HepG2 (cell line): ENCODE measurements around the gene RIN3. TPM values are rescaled to one million over a fixed set of nuclear protein-coding genes. Genes with fewer than 3 reads are reported as not detected.

Source experiments
- ATAC-seq: fragments of 200-7000 bp; cut with Tn5 transposase; 3 replicates; pipeline ENCODE4 v1.9.1; 2020; ENCODE audit warnings: mild to moderate bottlenecking, moderate library complexity
- BruUV-seq: library from RNA; stranded (reverse); fragments of 400-500 nt; replicated peaks from 2 replicates; lab custom pipeline; 2021; lab: Mats Ljungman, UMichigan
- CTCF ChIA-PET: fragments of 300-600 bp; formaldehyde crosslinking; extraction: SDS; loops from one replicate; lab custom pipeline; 2021; ENCODE audit warnings: low total read pairs, inconsistent platforms, low intra/inter-chr PET ratio; lab: Yijun Ruan, JAX
- POLR2A ChIA-PET: fragments of 350-600 bp; sonication (Branson Sonifier 250); formaldehyde crosslinking; loops from one replicate; lab custom pipeline; 2020; ENCODE audit warnings: antibody characterized with exemption, inconsistent platforms; lab: Yijun Ruan, JAX
- DNase-seq: peaks from one replicate; pipeline ENCODE4 v3.0.0-alpha.2; 2015; ENCODE audit warnings: low spot score
- FAIRE-seq: peaks from 3 replicates; lab custom pipeline; 2011; peaks lifted over from hg19 to GRCh38; lab: Jason Lieb, UNC
- H2AFZ ChIP-seq: one replicate; pipeline ENCODE4 v1.6.1; 2011; ENCODE audit warnings: low read length, inconsistent platforms
- H3K27ac ChIP-seq: fragments of 300-600 bp; 3 replicates; pipeline ENCODE4 v1.8.0; 2011; ENCODE audit warnings: mixed run types, mild to moderate bottlenecking, mixed read lengths, low read length, inconsistent platforms; ENCODE audit not compliant: insufficient read depth; ENCODE audit errors: extremely low read length
- H3K27me3 ChIP-seq, 2 experiments: fragments of 200-600 bp in 1 of 2; 2 replicates in 1 of 2; 3 replicates in 1 of 2; pipeline versions ENCODE4 v1.6.0 to v1.8.0; 2011; ENCODE audit warnings: low read length in 2 of 2, mild to moderate bottlenecking in 2 of 2, moderate library complexity in 2 of 2, inconsistent platforms in 1 of 2; ENCODE audit not compliant: insufficient read depth in 2 of 2, control insufficient read depth in 1 of 2
- H3K36me3 ChIP-seq, 2 experiments: fragments of 200-600 bp in 1 of 2; replicated peaks in 1 of 2; 2 replicates in 1 of 2; 3 replicates in 1 of 2; pipeline versions ENCODE4 v1.5.1 to v1.8.0; 2011; ENCODE audit warnings: low read length in 2 of 2, inconsistent platforms in 1 of 2; ENCODE audit not compliant: insufficient read depth in 2 of 2, control insufficient read depth in 1 of 2
- H3K4me1 ChIP-seq: 2 replicates; pipeline ENCODE4 v1.5.1; 2012; ENCODE audit warnings: low read length, inconsistent platforms; ENCODE audit not compliant: insufficient read depth
- H3K4me2 ChIP-seq: 2 replicates; pipeline ENCODE4 v1.6.0; 2011; ENCODE audit warnings: low read depth, low read length, inconsistent platforms
- H3K4me3 ChIP-seq, 3 experiments: fragments of 200-600 bp in 1 of 3; sonication (generic), shearing (Covaris generic) in 1 of 3; replicated peaks in 1 of 3; 2 replicates each; pipeline ENCODE4 v1.5.1; 2011 to 2016; ENCODE audit warnings: low read length in 3 of 3, inconsistent platforms in 2 of 3, low read depth in 2 of 3, mild to moderate bottlenecking in 2 of 3, control low read depth in 1 of 3, mixed read lengths in 1 of 3; ENCODE audit not compliant: insufficient read depth in 1 of 3
- H3K79me2 ChIP-seq: one replicate; pipeline ENCODE4 v1.6.1; 2011; ENCODE audit warnings: low read length, inconsistent platforms; ENCODE audit not compliant: insufficient read depth
- H3K9ac ChIP-seq: 2 replicates; pipeline ENCODE4 v1.6.0; 2011; ENCODE audit warnings: mild to moderate bottlenecking, low read depth, low read length, inconsistent platforms; ENCODE audit not compliant: insufficient read depth
- H3K9me3 ChIP-seq: 2 replicates; pipeline ENCODE4 v1.5.1; 2012; ENCODE audit warnings: mild to moderate bottlenecking, low read length
- H4K20me1 ChIP-seq: 2 replicates; pipeline ENCODE4 v1.6.0; 2011; ENCODE audit warnings: inconsistent platforms, mild to moderate bottlenecking, low read length, moderate library complexity; ENCODE audit not compliant: insufficient read depth
- HINFP ChIP-seq: sonication (generic); formaldehyde crosslinking; IDR thresholded peaks from 2 replicates; pipeline ENCODE4 v1.4.0; 2020; ENCODE audit warnings: low read depth, mild to moderate bottlenecking, missing genetic modification reagents
- KDM2A ChIP-seq: sonication (generic); formaldehyde crosslinking; IDR thresholded peaks from 2 replicates; pipeline ENCODE4 v1.4.0; 2020; ENCODE audit warnings: low read depth, missing genetic modification reagents, borderline replicate concordance
- NBN ChIP-seq: fragments of 450-650 bp; conservative IDR thresholded peaks from 2 replicates; pipeline ENCODE4 v1.6.1; 2017
- NR2F2 ChIP-seq: IDR thresholded peaks from 2 replicates; pipeline ENCODE4 v1.6.1; 2012; ENCODE audit warnings: low read depth, inconsistent platforms, borderline replicate concordance
- NR3C1 ChIP-seq: sonication (generic); formaldehyde crosslinking; IDR thresholded peaks from 2 replicates; pipeline ENCODE4 v1.4.0; 2020; ENCODE audit warnings: missing genetic modification reagents
- RXRA ChIP-seq: sonication (generic); formaldehyde crosslinking; IDR thresholded peaks from 2 replicates; pipeline ENCODE4 v1.5.1; 2020; ENCODE audit warnings: missing genetic modification reagents
- TFE3 ChIP-seq: IDR thresholded peaks from 2 replicates; pipeline ENCODE4 v1.6.1; 2016
- TP53 ChIP-seq: sonication (generic); formaldehyde crosslinking; conservative IDR thresholded peaks from 2 replicates; pipeline ENCODE4 v1.4.0; 2020; ENCODE audit warnings: missing genetic modification reagents
- WIZ ChIP-seq: sonication (generic); formaldehyde crosslinking; IDR thresholded peaks from 2 replicates; pipeline ENCODE4 v1.5.1; 2020; ENCODE audit warnings: mild to moderate bottlenecking, missing genetic modification reagents
- YEATS2 ChIP-seq: sonication (generic); formaldehyde crosslinking; IDR thresholded peaks from 2 replicates; pipeline ENCODE4 v1.4.0; 2020; ENCODE audit warnings: missing genetic modification reagents, borderline replicate concordance
- ZBTB21 ChIP-seq: sonication (generic); formaldehyde crosslinking; IDR thresholded peaks from 2 replicates; pipeline ENCODE4 v1.4.0; 2020; ENCODE audit warnings: missing genetic modification reagents
- ZBTB3 ChIP-seq: sonication (generic); formaldehyde crosslinking; IDR thresholded peaks from 2 replicates; pipeline ENCODE4 v1.4.0; 2020; ENCODE audit warnings: low read depth, mild to moderate bottlenecking, moderate library complexity, missing genetic modification reagents, borderline replicate concordance
- ZNF256 ChIP-seq: sonication (generic); formaldehyde crosslinking; conservative IDR thresholded peaks from 2 replicates; pipeline ENCODE4 v1.4.0; 2020; ENCODE audit warnings: missing genetic modification reagents
- ZNF260 ChIP-seq: sonication (generic); formaldehyde crosslinking; IDR thresholded peaks from 2 replicates; pipeline ENCODE4 v1.4.0; 2020; ENCODE audit warnings: missing genetic modification reagents, low read depth, mild to moderate bottlenecking, borderline replicate concordance
- ZNF33A ChIP-seq: sonication (generic); formaldehyde crosslinking; IDR thresholded peaks from 2 replicates; pipeline ENCODE4 v1.5.1; 2020; ENCODE audit warnings: missing genetic modification reagents, mild to moderate bottlenecking, moderate library complexity, borderline replicate concordance
- ZNF451 ChIP-seq: sonication (generic); formaldehyde crosslinking; IDR thresholded peaks from 2 replicates; pipeline ENCODE4 v1.5.0; 2020; ENCODE audit warnings: mild to moderate bottlenecking, missing genetic modification reagents
- ZNF562 ChIP-seq: sonication (generic); formaldehyde crosslinking; IDR thresholded peaks from 2 replicates; pipeline ENCODE4 v1.8.0; 2022; ENCODE audit warnings: missing genetic modification reagents, borderline replicate concordance
- ZNF616 ChIP-seq: sonication (generic); formaldehyde crosslinking; IDR thresholded peaks from 2 replicates; pipeline ENCODE4 v1.5.0; 2020; ENCODE audit warnings: low read depth, mild to moderate bottlenecking, missing genetic modification reagents
- WGBS: methylation state at CpG from one replicate; pipeline ENCODE4 v1.1.6; 2017; ENCODE audit warnings: low lambda C conversion rate; 5-methylcytosine and 5-hydroxymethylcytosine counted together
- in situ Hi-C: cut with HindIII; loops from 2 replicates; pipeline ENCODE4 v1.10.0; 2017; ENCODE audit warnings: low pct_unique_long_range_greater_than_20kb; ENCODE audit not compliant: extremely low pct_ligation_motif_present
- intact Hi-C: fragments of 100-400 bp; cut with micrococcal nuclease; formaldehyde crosslinking; loops from one replicate; pipeline ENCODE4 v1.10.0; 2022; ENCODE audit not compliant: unreplicated experiment
- polyA plus RNA-seq, 8 experiments: library from polyadenylated mRNA; depleted of rRNA in 3 of 8; stranded (reverse) in 7 of 8; unstranded in 1 of 8; fragments of >200 nt; fragmentation: Illumina TruSeq in 4 of 8; extraction: Trizol in 4 of 8; gene quantifications; 2 replicates each; pipeline versions ENCODE4 v1.2.1 to v1.2.3, GENCODE V29; 2011 to 2016; ENCODE audit warnings: low read depth in 4 of 8, missing spikeins in 1 of 8, mixed read lengths in 1 of 8; ENCODE audit not compliant: insufficient read depth in 1 of 8
- total RNA-seq, 5 experiments: library from RNA; depleted of rRNA; stranded (reverse); fragments of >200 nt; fragmentation: Illumina TruSeq; extraction: Trizol; gene quantifications; 2 replicates each; pipeline ENCODE4 v1.2.3, GENCODE V29; 2016; ENCODE audit warnings: low read depth in 1 of 5
- TF ChIP-seq, protein P1 (sequence below): sonication (generic); formaldehyde crosslinking; IDR thresholded peaks from 2 replicates; pipeline ENCODE4 v1.5.0; 2020; ENCODE audit warnings: mild to moderate bottlenecking, missing genetic modification reagents

The RIN3 gene
- total and polyA plus RNA-seq, 2 of the 13 experiments (the other 11 are each of a cell fraction or from before 2014, with no cell fraction given), result 2.3 to 3.6 TPM

- TF ChIP-seq YEATS2 (CRISPR knock-in tag) (no peak), ZNF616 (no peak), TFE3 (CRISPR knock-in tag) (no peak), RXRA (no peak), ZBTB3 (CRISPR knock-in tag) (no peak), ZNF256 (CRISPR knock-in tag) (no peak)
- TF ChIP-seq, protein P1, sequence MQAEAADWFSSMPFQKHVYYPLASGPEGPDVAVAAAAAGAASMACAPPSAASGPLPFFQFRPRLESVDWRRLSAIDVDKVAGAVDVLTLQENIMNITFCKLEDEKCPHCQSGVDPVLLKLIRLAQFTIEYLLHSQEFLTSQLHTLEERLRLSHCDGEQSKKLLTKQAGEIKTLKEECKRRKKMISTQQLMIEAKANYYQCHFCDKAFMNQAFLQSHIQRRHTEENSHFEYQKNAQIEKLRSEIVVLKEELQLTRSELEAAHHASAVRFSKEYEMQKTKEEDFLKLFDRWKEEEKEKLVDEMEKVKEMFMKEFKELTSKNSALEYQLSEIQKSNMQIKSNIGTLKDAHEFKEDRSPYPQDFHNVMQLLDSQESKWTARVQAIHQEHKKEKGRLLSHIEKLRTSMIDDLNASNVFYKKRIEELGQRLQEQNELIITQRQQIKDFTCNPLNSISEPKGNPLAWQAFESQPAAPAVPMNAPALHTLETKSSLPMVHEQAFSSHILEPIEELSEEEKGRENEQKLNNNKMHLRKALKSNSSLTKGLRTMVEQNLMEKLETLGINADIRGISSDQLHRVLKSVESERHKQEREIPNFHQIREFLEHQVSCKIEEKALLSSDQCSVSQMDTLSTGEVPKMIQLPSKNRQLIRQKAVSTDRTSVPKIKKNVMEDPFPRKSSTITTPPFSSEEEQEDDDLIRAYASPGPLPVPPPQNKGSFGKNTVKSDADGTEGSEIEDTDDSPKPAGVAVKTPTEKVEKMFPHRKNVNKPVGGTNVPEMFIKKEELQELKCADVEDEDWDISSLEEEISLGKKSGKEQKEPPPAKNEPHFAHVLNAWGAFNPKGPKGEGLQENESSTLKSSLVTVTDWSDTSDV (CRISPR knock-in tag), result no peak
Observed at GRCh38 chr14:92631098-92631497, 117.5 kb downstream of the RIN3 start (continued).

GRCh38 chr14:92632546-92633273 is 119.1 kb downstream of the RIN3 start:
- Histone ChIP-seq H3K9me3 (no peaks in the 10 kb centered on the region), H3K4me3 (no peak overlapping the region), H2AFZ (no peak overlapping the region), H3K9ac (no peak overlapping the region), H3K27ac (no peak overlapping the region), H3K4me2 (no peak overlapping the region), H3K36me3 (0 out of 5 replicates have a peak, but pooled peaks cover 0 to 3% of the 10 kb centered on the region in 2 experiments), H4K20me1 (no peaks in the 10 kb centered on the region), H3K27me3 (no peaks in the 10 kb centered on the region; a peak in 1 of 5 replicates), H3K4me1 (no peaks in the 10 kb centered on the region), H3K79me2 (no peaks in the 10 kb centered on the region)
- FAIRE-seq (no peak), DNase-seq (no peak), ATAC-seq (no peak)
- in situ Hi-C loops (no loop called here), intact Hi-C loops (no loop called here)
- no TSS peak for BruUV-seq
- WGBS, result 95% methylated on average over 13 of the region's 15 CpGs
- POLR2A ChIA-PET, result no interaction called here
- CTCF ChIA-PET, result no interaction called here
- no peak for TF ChIP-seq ZBTB21
- no peak for TF ChIP-seq NR3C1 (CRISPR knock-in tag)
- TF ChIP-seq TP53, result no peak
- TF ChIP-seq ZNF562 (CRISPR knock-in tag), result no peak
- no peak for TF ChIP-seq ZNF33A (CRISPR knock-in tag)
- no peak for TF ChIP-seq NR2F2
- TF ChIP-seq NBN, result no peak
- TF ChIP-seq WIZ (CRISPR knock-in tag), result no peak
- no peak for TF ChIP-seq KDM2A
- no peak for TF ChIP-seq ZNF451
- no peak for TF ChIP-seq HINFP (CRISPR knock-in tag)
- no peak for TF ChIP-seq ZNF260
